Measurements from ENCODE around the gene CUL2. TPM values are rescaled to one million over a fixed set of nuclear protein-coding genes. Genes with fewer than 3 reads are reported as not detected.

CUL2 gene
- total and polyA plus RNA-seq, 2 of the 4 experiments (the other 2 are of a cell fraction): 18.9 to 36.6 TPM

DNA sequence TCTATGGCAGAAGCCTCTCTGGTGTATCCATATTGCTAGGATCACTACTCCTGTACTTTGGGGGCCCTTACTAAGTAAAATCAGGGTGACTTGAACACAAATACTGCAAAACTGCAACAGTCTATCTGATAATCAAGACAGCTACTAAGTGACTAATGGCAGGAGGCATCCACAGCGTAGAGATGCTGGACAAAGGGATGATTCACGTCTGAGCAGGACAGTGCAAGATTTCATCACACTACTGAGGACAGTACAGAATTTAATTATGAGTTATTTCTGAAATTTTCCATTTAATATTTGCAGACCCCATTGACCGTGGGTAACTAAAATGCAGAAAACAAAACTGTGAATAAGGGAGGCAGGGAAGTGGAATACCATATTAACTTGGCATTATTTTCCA lies 10.4 kb downstream of the CUL2 start:
- ChIA-PET CTCF (interaction anchor here (0.6 kb wide), 1 partner anchor 18 kb away, joined by 4 read pairs; no protein-coding TSS in a partner anchor), POLR2A (ENCODE audit: unreplicated experiment) (no interaction called here)
- H3K23ac ChIP-seq (ENCODE audit: low read depth, low read length): no peak overlapping the region
- no peaks in the 10 kb centered on the region for H3K27me3 ChIP-seq (ENCODE audit: control insufficient read depth, insufficient read depth, low read length)
- BruUV-seq (replicated peaks): no TSS peak
- no peak overlapping the region for H3K4me2 ChIP-seq (ENCODE audit: low read depth, low read length)
- H3K9me3 ChIP-seq (ENCODE audit: control insufficient read depth, insufficient read depth, low read length): no peaks in the 10 kb centered on the region
- peaks cover 7% of the 10 kb centered on the region for H3K4me1 ChIP-seq (ENCODE audit: control insufficient read depth, insufficient read depth, low read length)
- peak; percentile 89 for DNase-seq
- H3K9ac ChIP-seq (ENCODE audit: low read depth, low read length): no peak overlapping the region
- H2AK5ac ChIP-seq (ENCODE audit: low read depth, low read length): no peak overlapping the region
- peaks cover 22 to 66% of the 10 kb centered on the region in 2 experiments for H3K79me1 ChIP-seq (ENCODE audit: low read depth in 1 of 2, low read length in 2 of 2)
- dilution Hi-C loops (cut with HindIII; ENCODE audit: low sequenced_read_pairs, unreplicated experiment): no loop called here
- peak overlapping the region; percentile 1; the same call in 1 of the 2 replicates for H4K91ac ChIP-seq (ENCODE audit: insufficient read depth, low read depth, low read length)
- TF ChIP-seq RCOR1 (IDR thresholded peaks at IDR 0.05; ENCODE audit: insufficient replicate concordance, low read length): peak; percentile 18
- peak; percentile 95 for TF ChIP-seq CEBPB (IDR thresholded peaks at IDR 0.05; ENCODE audit: low read depth, low read length)
- TF ChIP-seq RFX5 (IDR thresholded peaks at IDR 0.05; ENCODE audit: low read depth, low read length): no peak
- 0 out of 2 replicates have a peak, but pooled peaks have one; percentile 16 for TF ChIP-seq BHLHE40 (IDR thresholded peaks at IDR 0.05; ENCODE audit: low read depth, low read length)
- peak; percentile 78 for TF ChIP-seq FOS (IDR thresholded peaks at IDR 0.05; ENCODE audit: low read depth, low read length)
- no peak for TF ChIP-seq RAD21 (IDR thresholded peaks at IDR 0.05; ENCODE audit: low read length)
- H2BK15ac ChIP-seq (ENCODE audit: low read depth, low read length): no peak overlapping the region
- H2AFZ ChIP-seq (replicated peaks; ENCODE audit: low read length, poor library complexity): no peak overlapping the region
- H3K4me3 ChIP-seq (ENCODE audit: insufficient read depth, low read depth, low read length): no peak overlapping the region
- no peak overlapping the region for H4K5ac ChIP-seq (ENCODE audit: low read depth, low read length)
- no peak overlapping the region for H3K4ac ChIP-seq (ENCODE audit: low read depth, low read length)
- intact Hi-C loops (cut with micrococcal nuclease): no loop called here
- peaks cover 40% of the 10 kb centered on the region; the same call in 1 of the 2 replicates for H4K20me1 ChIP-seq (ENCODE audit: insufficient read depth, low read length)
- in situ Hi-C loops (cut with MboI; ENCODE audit: low sequenced_read_pairs): no loop called here
- WGBS, 2 experiments (ENCODE audit: extremely low coverage in 2 of 2, insufficient read length in 1 of 2): no CpG with 5 or more reads among the region's 3 CpGs
- no peak overlapping the region for H2AK9ac ChIP-seq (replicated peaks; ENCODE audit: low read depth, low read length, poor library complexity)
- H2BK20ac ChIP-seq (ENCODE audit: low read depth, low read length): no peak overlapping the region
- no peak overlapping the region for H2BK5ac ChIP-seq (ENCODE audit: low read depth, low read length, poor library complexity, severe bottlenecking)
- no peak overlapping the region for H2BK120ac ChIP-seq (ENCODE audit: low read depth, low read length)
- H3K9me1 ChIP-seq (ENCODE audit: insufficient read depth, low read length): peaks cover 6% of the 10 kb centered on the region
- no peaks in the 10 kb centered on the region for H3K36me3 ChIP-seq (ENCODE audit: control insufficient read depth, insufficient read depth, low read length)
- H4K8ac ChIP-seq (ENCODE audit: low read depth in 2 of 2, low read length in 2 of 2): no peak overlapping the region
- H3K27ac ChIP-seq (ENCODE audit: insufficient read depth, low read length): no peak overlapping the region
- no peak overlapping the region for H3K56ac ChIP-seq (ENCODE audit: extremely low read depth, insufficient read depth, low read length)
- peak; percentile 92 for ATAC-seq (ENCODE audit: low read depth)
- H3K18ac ChIP-seq (ENCODE audit: low read depth, low read length): no peak overlapping the region
- no peak overlapping the region for H3K14ac ChIP-seq (replicated peaks; ENCODE audit: low read depth, low read length)

All from IMR-90 (cell line).